HG02642 (cell line): ENCODE data around the gene INPP4A.
A peak's percentile ranks its signal among the peaks of the same experiment; 100 is the strongest.
"Not testable (repeated sequence)": the region's sequence is repeated elsewhere in the genome, so short reads cannot be mapped to it uniquely, and the experiment has no call there.

Experiments used
- ATAC-seq: cut with Tn5 transposase; IDR thresholded peaks from one replicate; pipeline ENCODE4 v1.9.1; 2021; ENCODE audit warnings: mild to moderate bottlenecking; ENCODE audit not compliant: unreplicated experiment, poor library complexity

INPP4A gene

DNA sequence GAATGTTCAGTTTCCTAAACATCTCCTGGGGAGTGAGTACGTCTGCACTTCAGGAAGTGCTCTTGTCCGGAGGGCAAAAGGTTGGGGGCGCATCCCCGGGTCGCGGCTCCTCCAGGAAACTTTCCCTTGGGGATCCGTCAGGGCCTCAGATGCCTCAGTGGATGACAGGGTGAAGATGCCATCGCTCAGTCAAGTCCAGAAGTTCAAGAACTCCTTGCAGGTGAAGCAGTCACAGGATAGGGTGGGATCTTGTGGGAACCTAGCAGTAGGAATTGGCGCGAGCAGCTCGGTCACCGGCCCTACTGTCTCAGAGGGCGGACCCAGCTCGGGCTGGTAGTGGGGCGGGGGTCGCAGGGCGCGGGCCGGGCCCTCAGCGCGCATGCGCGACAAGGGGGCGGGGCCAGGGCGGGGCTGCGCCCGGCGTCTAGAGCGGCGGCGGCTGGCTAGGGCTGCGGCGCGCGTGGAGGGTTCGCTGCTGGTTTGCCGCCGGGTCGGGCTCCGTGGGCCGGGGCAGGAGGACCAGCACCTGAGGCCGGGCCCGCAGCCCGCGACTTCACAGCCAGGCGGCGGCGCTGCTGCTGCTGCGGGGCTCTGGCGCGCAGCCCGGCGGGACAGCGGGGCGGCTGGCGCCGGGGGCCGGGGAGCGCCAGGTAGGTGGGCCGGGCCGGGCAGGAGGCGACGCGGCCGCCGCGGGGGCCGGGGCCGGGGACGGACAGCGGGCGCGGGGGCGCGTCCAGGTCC, at the start of gene INPP4A:
TSS of gene INPP4A (plus strand) at position 423 of the 741 bp plus-strand sequence. CDS start 75,191 bp downstream, outside the sequence.
- peak; percentile 88 for ATAC-seq

DNA sequence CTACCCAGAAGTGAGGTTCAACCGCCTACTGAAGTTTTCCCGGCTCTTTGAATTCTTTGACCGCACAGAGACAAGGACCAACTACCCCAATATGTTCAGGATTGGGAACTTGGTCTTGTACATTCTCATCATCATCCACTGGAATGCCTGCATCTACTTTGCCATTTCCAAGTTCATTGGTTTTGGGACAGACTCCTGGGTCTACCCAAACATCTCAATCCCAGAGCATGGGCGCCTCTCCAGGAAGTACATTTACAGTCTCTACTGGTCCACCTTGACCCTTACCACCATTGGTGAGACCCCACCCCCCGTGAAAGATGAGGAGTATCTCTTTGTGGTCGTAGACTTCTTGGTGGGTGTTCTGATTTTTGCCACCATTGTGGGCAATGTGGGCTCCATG, 48.7 kb upstream of the INPP4A start:
- ATAC-seq = no peak

DNA sequence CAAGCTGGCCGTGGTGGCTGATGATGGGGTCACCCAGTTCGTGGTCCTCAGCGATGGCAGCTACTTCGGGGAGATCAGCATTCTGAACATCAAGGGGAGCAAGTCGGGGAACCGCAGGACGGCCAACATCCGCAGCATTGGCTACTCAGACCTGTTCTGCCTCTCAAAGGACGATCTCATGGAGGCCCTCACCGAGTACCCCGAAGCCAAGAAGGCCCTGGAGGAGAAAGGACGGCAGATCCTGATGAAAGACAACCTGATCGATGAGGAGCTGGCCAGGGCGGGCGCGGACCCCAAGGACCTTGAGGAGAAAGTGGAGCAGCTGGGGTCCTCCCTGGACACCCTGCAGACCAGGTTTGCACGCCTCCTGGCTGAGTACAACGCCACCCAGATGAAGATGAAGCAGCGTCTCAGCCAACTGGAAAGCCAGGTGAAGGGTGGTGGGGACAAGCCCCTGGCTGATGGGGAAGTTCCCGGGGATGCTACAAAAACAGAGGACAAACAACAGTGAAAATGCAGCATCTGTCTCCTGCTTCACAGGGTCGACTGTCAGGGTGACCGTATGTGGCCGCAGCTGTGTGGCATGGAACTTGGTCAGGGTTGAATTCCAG, 47.8 kb upstream of the INPP4A start:
- no peak for ATAC-seq

DNA sequence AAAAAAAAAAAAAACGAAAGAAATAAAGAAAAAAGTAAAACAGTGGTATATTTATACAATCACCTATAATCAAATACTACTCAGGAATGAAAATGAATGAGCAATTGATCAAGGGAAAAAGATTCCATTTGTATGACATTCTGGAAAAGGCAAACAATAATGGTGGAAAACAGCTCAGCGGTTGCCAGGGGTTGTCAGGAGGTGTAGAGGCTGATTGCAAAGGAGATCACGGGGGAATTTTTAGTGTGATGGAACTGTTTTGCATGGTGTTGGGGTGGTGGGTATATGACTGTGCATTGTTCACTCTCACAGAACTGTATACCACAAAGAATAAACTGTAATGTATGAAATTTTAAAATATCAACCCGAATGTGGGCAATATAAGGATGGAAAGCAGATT, 45.5 kb upstream of the INPP4A start:
- ATAC-seq = no peak

DNA sequence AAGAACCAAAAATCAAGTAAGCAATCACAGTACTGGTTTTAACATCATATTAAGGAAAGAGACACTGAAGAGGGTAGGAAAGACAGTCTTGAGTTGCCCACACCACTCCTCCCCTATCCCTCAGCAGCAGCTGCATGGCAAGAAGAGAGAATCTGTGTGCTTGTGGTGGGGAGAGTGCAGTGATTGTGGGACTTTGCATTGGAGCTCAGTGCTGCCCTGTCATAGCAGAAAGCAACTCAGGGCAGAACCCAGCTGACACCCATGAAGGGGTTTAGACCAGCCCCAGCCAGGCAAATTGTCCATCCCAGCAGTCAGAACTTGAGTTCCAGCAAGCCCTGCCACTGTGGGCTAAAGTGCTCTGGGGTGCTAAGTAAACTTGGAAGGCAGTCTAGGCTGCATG, 40.8 kb upstream of the INPP4A start:
- ATAC-seq = no peak

DNA sequence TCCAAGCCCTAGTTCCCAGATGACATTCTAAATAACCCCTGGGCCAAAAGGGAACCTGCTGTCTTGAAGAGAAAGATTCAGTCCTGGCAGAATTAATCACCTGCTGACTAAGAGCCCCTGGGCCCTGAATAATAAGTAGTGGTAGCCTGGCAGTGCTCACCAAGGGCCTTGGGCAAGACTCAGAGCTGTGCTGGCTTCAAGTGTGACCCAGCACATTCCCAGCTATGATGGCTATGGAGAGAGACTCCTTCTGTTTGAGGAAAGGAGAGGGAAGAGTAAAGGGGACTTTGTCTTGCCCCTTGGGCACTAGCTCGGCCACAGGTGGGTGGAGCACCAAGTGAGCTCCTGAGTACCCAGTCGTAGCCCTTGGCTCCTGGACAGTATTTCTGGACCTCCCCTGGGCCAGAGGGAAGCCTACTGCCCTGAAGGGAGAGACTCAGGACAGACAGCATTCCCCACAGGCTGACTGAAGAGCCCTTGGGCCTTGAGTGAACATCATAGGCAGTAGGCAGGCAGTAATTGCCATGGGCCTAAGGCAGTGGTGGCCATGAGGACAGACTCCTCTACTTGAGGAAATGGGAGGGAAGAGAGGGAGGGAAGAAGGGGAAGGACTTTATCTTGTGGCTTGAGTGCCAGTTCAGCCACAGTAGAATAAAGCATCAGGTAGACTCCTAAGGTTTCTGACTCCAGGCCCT, 40.0 kb upstream of the INPP4A start:
- ATAC-seq = no peak

DNA sequence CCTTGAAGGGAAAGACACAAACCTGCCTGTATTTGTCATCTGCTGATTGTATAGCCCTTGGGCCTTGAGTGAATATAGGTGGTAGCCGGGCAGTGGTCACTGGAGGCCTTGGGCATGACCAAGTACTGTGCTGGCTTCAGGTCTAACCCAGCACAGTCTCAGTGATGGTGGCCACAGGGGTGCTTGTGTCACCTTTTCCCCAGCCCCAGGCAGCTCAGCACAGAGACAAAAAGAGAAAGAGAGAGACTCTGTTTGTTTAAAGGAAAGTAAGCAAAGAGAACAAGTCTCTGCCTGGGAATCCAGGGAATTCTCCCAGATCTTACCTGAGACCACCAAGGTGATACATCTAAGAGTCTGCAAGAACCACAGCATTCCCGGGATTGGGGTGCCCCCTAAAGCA, 39.4 kb upstream of the INPP4A start:
- no peak for ATAC-seq

DNA sequence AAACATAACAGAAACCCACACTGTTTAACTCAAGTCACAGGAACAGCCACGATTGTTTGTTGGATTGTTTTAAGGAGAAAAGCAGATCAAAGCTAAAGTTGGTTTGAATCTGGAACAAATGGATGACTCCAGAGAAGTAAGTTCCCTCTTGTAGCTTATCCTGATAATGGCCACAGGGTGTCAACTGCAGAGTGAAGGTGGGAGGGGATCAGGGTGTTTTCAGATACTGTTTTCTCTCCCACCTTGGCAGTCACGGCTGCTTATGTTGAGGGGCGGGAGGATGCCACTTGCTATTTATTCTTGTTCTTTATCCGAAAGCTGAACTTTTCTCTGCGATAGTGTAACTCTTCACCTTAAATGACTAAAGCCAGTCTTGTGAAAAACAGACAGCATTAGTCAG, 36.5 kb upstream of the INPP4A start:
- ATAC-seq = no peak

DNA sequence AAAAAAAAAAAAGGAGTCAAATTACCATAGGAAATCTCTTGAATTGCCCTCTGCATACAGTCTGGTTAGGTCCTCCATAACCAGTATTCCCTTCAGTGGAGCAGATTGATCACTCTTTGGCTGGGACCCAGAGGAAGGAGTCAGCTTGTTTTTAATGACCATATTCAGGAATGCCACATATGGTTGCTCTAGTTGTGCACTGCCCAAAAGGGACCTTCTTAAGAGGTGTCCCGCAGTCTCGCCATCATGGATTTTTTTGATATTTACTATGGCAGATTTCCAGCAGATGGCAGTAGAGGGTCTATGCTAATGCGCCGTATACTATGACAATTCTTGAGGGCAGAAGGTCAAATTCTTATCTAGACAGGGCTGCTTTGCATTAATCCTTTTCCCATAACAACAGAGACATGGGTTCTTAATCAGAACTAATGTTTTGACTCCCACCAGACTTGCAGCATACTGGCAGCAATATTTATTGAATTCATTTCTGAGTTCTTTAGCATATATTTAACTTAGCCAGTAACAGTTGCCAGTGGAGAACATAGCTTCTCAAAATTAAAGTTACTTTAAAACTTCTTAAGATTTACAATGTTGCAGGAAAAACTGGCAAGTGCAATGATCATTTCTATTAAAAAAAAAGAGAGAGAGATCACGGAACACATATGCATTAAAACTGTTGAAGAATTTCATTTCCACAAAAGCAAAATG, 31.8 kb upstream of the INPP4A start:
- peak; percentile 70 for ATAC-seq

DNA sequence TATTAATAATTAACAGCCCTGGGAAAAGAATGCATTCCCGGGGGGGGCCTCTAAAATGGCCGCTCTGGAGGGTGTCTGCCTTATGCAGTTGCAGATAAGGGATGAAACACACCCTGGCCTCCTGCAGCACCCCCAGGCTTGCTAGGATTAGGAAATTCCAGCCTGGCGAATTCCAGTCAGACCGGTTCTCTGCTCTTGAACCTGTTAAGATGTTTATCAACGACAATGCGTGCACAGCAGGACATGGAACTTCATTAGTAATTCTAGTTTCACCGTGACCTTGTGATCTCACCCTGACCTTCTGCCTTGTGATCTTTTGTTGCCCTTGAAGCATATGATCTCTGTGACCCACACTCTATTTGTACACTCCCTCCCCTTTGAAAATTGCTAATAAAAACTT, 30.4 kb upstream of the INPP4A start:
- not testable (repeated sequence) for ATAC-seq

DNA sequence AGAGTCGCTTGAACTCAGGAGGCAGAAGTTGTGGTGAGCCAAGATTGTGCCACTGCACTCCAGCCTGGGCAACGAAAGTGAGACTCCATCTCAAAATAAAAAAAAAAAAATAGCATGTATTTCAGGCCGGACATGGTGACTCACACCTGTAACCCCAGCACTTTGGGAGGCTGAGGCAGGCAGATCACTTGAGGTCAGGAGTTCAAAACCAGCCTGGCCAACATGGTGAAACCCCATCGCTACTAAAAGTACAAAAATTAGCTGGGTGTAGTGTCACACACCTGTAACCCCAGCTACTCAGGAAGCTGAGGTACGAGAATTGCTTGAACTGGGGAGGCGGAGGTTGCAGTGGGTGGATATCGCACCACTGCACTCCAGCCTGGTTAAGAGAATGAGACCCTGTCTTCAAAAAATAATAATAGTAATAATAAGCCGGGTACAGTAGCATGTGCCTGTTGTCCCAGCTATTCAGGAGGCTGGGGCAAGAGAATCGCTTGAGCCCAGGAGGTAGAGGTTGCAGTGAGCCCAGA, 28.9 kb upstream of the INPP4A start:
- not testable (repeated sequence) for ATAC-seq

DNA sequence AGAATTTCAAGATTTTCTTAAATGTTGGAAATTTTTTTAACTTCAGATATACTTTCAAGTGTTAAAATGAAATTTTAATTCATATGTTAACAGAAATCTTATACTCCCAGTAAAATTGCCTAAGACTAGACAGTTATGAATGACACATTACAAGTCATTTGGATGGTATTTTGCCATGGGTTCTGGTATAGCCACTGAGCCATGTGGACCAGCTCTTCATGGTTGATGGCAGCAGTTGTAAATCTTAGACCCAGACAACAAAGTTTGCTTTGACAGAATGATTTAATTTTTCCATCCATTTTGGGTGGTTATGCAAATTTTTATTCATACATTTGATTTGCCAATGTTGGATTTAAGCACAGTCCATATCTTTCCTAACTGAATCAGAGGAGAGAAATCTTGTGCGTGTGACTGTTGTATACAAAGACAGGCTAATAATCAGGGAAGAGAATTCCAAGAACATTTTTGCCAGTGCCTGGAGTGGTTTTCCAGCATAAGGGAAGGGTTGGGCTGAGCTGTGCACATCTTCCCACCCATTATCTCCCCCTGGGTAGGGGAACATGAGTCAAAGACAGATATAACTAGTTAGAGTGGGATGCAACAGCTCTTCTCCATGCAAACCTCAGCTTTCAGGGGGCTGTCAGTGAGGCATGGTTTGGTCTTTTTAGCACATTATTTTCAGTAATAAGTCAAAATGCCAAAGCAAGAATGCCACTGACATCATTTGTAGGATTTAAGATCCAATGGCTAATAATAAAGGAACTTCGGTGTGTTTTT, 28.1 kb upstream of the INPP4A start:
- no peak for ATAC-seq

DNA sequence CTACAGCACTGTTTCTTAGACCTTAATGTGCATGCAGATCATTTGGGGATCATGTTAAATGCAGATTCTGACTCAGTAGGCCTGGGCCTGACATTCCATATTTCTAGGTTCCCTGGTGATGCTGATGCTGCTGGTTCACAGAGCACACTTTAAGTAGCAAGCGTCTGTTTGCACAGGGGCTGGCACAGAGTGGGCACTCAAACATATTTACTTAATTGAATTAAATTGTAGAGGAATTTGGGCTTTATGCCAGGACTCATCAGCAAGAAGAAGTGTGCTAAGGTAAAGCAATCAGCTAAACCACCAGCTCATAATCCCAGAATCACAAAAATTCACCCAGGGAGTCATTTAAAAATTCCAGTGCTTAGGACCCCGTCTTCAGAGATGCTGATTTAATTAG, 25.1 kb upstream of the INPP4A start:
- no peak for ATAC-seq

DNA sequence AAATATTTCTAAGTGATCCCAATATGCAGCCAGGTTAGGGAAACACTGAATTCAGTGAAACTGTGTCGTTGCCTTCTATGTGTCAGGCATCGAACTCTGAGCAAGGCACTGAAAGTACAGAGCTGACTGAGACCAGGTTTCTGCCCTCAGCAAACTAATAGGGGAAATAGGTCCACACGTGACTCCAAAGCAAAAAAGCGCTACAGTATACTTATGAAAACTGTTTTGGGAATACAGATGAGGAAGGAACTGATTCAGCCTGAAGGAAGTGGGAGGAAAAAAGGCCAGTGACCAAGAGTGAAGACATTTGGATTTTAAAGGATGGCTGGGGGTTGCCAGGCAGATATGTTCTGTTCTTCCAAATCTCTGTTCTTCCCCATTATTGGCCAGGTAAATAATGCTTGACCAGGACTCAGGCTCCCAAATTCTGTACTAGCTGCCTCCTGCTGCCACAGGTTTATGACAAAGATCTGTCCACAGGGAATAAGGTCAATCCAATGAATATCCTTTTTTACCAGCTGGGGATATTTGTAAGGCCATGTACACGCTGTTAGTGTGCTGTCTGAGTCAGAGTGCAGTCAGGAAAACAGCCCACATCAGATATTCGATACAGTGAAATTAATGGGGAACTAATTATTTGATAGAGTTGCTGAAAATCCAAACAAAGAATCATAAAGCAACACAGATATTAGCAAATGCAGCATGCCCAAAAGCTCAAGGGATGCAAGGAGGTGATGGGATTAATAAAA, 24.5 kb upstream of the INPP4A start:
- no peak for ATAC-seq

DNA sequence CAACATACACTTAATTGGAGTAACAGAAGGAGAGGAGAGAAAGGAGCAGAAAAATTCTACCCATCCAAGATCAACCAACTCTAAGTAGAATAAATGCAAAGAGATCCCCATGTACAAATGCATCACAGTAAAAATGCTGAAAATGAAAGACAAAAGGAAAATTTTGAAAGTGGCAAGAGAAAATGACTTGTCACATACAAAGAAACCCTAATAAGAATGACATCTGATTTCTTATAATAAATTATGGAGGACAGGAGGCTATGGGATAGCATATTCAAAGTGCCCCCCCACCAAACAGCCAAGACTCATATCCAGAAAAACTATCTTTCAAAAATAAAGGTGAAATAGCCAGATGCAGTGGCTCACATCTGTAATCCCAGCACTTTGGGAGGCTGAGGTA, 22.2 kb upstream of the INPP4A start:
- ATAC-seq = no peak

DNA sequence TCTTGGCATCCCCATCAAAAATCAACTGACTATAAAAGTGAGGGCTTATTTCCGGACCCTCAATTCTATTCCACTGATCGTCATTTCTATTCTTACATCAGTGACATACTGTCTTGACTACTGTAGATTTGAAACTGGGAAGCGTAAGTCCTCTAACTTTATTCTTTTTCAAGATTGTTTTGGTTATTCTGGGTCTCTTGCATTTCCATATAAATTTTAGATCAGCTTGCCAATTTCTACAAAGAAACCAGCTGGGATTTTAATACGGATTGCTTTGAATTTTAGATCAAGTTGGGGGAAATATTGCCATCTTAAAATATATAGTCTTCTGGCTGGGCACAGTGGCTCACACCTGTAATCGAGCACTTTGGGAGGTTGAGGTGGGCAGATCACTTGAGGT, 17.9 kb upstream of the INPP4A start:
- no peak for ATAC-seq

DNA sequence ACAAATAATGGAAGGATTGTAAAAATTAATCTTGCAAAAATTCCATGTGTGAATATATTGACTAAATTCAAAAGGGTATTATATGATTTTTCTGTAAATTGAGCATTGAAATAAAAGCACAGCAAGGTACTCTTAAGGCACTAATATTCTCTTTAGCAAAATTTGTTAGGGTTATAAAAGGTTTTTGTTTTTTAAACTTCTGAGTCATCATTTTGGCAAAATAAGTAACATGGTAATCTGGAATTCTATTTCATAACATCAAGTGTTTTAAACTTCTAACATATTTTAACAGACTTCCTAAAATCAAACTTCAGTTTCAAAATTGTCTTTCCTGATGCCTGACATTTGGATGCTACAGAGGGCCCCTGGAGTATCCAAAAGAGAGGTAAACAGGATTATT, 12.5 kb upstream of the INPP4A start:
- ATAC-seq = no peak

DNA sequence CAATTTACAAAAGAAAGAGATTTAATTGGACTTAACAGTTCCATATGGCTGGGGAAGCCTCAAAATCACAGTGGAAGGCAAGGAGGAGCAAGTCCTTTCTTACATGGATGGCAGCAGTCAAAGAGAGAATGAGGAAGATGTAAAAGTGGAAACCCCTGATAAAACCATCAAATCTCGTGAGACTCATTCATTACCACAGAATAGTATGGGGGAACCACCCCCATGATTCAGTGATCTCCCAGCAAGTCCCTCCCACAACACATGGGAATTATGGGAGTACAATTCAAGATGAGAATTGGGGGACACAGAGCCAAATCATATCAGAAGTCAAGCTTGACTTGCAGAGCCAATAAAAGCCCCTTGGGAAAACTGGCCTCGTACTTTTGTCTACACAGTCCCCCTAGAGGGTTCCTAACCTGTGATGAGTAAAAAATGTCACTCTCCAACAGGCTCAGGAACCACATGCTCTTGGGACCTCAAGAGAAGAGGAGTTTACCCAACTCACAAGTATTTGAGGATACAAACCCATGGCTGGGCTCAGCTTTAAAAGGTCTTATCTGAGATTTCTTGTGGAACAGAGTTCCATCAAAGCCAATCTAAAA, 11.2 kb upstream of the INPP4A start:
- ATAC-seq = no peak

DNA sequence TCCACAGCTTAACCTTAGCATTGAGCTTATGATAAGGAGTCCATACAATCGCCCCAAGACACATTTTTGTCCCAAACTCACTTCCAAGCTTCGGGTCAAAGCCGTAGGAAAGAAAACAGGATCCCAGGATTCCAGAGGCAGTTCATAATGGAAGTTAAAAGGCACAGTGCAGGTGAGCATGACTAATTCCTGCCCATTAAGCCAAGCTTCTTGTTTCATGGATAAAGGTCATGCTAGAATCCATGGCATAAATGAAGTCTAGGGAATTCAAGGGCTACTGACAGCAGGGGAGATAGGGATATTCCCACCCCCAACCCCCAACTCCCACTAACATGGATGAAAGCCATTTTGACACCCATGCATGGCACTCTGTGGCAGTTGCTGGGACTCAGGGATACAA, 10.2 kb upstream of the INPP4A start:
- ATAC-seq = no peak
